Endothelial cell of umbilical vein (primary cell): ENCODE measurements around the gene ACAD10. TPM values are rescaled to one million over a fixed set of nuclear protein-coding genes. Genes with fewer than 3 reads are reported as not detected.

ENCODE experiments used
- BruUV-seq: library from RNA; stranded (reverse); fragments of 400-500 nt; replicated peaks from 2 replicates; lab custom pipeline; 2021; lab: Mats Ljungman, UMichigan
- CTCF ChIA-PET: fragments of 300-600, 350-600 bp; sonication (Branson Sonifier 250); formaldehyde crosslinking; loops from one replicate; lab custom pipeline; 2021; ENCODE audit warnings: antibody characterized with exemption, inconsistent platforms; lab: Charles Lee
- POLR2A ChIA-PET: fragments of 300-600, 350-600 bp; sonication (Branson Sonifier 250); formaldehyde crosslinking; loops from one replicate; lab custom pipeline; 2021; ENCODE audit warnings: antibody characterized with exemption, inconsistent platforms; lab: Charles Lee
- DNase-seq: peaks from one replicate; pipeline ENCODE4 v3.0.0-alpha.2; 2011; ENCODE audit warnings: low read depth, low spot score
- FAIRE-seq: peaks from 2 replicates; lab custom pipeline; 2011; peaks lifted over from hg19 to GRCh38; lab: Jason Lieb, UNC
- H2AFZ ChIP-seq: 2 replicates; pipeline ENCODE4 v1.6.0; 2012; ENCODE audit warnings: low read depth, low read length, control low read depth, inconsistent platforms
- H3K27ac ChIP-seq: 2 replicates; pipeline ENCODE4 v1.5.1; 2011; ENCODE audit warnings: low read depth, mild to moderate bottlenecking, control low read depth, low read length, moderate library complexity; ENCODE audit not compliant: insufficient read depth
- H3K27me3 ChIP-seq, 2 experiments: 2 replicates each; pipeline versions ENCODE4 v1.6.0 to v1.6.1; 2011; ENCODE audit warnings: low read length in 2 of 2, mixed read lengths in 1 of 2; ENCODE audit not compliant: control insufficient read depth in 2 of 2, insufficient read depth in 2 of 2
- H3K36me3 ChIP-seq, 2 experiments: 2 replicates in 1 of 2; 3 replicates in 1 of 2; pipeline ENCODE4 v1.5.1; 2011; ENCODE audit warnings: low read length in 2 of 2, mild to moderate bottlenecking in 1 of 2, moderate library complexity in 1 of 2; ENCODE audit not compliant: control insufficient read depth in 2 of 2, insufficient read depth in 2 of 2; ENCODE audit errors: extremely low read depth in 1 of 2
- H3K4me1 ChIP-seq: 3 replicates; pipeline ENCODE4 v1.5.1; 2011; ENCODE audit warnings: mild to moderate bottlenecking, low read length; ENCODE audit not compliant: control insufficient read depth, insufficient read depth; ENCODE audit errors: extremely low read depth
- H3K4me2 ChIP-seq: 2 replicates; pipeline ENCODE4 v1.6.1; 2011; ENCODE audit warnings: low read length, control low read depth, mixed read lengths; ENCODE audit not compliant: insufficient read depth
- H3K4me3 ChIP-seq, 3 experiments: fragments of 200-600 bp in 1 of 3; sonication (generic), shearing (Covaris generic) in 1 of 3; replicated peaks in 1 of 3; 2 replicates each; pipeline ENCODE4 v1.5.1; 2011 to 2016; ENCODE audit warnings: control low read depth in 3 of 3, low read length in 3 of 3, mild to moderate bottlenecking in 2 of 3, inconsistent platforms in 1 of 3, low read depth in 1 of 3, moderate library complexity in 1 of 3; ENCODE audit not compliant: insufficient read depth in 1 of 3
- H3K79me2 ChIP-seq: 2 replicates; pipeline ENCODE4 v1.6.0; 2012; ENCODE audit warnings: low read length, inconsistent platforms; ENCODE audit not compliant: control insufficient read depth, insufficient read depth
- H3K9ac ChIP-seq: replicated peaks from 2 replicates; pipeline ENCODE3; 2011; ENCODE audit warnings: low read length, control low read depth; ENCODE audit not compliant: insufficient read depth; ENCODE audit errors: extremely low read depth
- H3K9me1 ChIP-seq: replicated peaks from 3 replicates; pipeline ENCODE4 v1.6.0; 2011; ENCODE audit warnings: mild to moderate bottlenecking, low read length; ENCODE audit not compliant: control insufficient read depth, insufficient read depth; ENCODE audit errors: extremely low read depth
- H3K9me3 ChIP-seq: replicated peaks from 2 replicates; pipeline ENCODE4 v1.5.1; 2012; ENCODE audit warnings: low read length, inconsistent platforms; ENCODE audit not compliant: control insufficient read depth, insufficient read depth
- H4K20me1 ChIP-seq: replicated peaks from 2 replicates; pipeline ENCODE3; 2011; ENCODE audit warnings: mild to moderate bottlenecking, low read length; ENCODE audit not compliant: control insufficient read depth, insufficient read depth; ENCODE audit errors: extremely low read depth
- EZH2 ChIP-seq: IDR thresholded peaks from 2 replicates; pipeline ENCODE4 v1.6.1; 2012; ENCODE audit warnings: borderline replicate concordance, low read depth, mild to moderate bottlenecking, moderate library complexity, low read length, inconsistent platforms; ENCODE audit not compliant: severe bottlenecking
- FOS ChIP-seq: IDR thresholded peaks from 2 replicates; pipeline ENCODE4 v1.6.1; 2011; ENCODE audit warnings: mild to moderate bottlenecking, low read length, moderate library complexity, borderline replicate concordance; ENCODE audit not compliant: insufficient read depth
- GATA2 ChIP-seq: IDR thresholded peaks from 2 replicates; pipeline ENCODE4 v1.7.0; 2011; ENCODE audit warnings: low read depth, mild to moderate bottlenecking, moderate library complexity, mixed read lengths, low read length; ENCODE audit not compliant: insufficient read length, insufficient read depth
- JUN ChIP-seq: IDR thresholded peaks from 2 replicates; pipeline ENCODE4 v1.6.1; 2011; ENCODE audit warnings: borderline replicate concordance, low read depth; ENCODE audit not compliant: insufficient read length, insufficient read depth
- MAX ChIP-seq: IDR thresholded peaks from 2 replicates; pipeline ENCODE4 v1.6.1; 2011; ENCODE audit not compliant: insufficient read depth, insufficient read length
- MYC ChIP-seq: IDR thresholded peaks from one replicate; pipeline ENCODE4 v1.6.1; 2011; ENCODE audit warnings: mild to moderate bottlenecking, low read depth, low read length
- POLR2A ChIP-seq: IDR thresholded peaks from 2 replicates; pipeline ENCODE4 v1.6.1; 2012; ENCODE audit warnings: low read depth, mild to moderate bottlenecking, control low read depth, low read length
- POLR2AphosphoS5 ChIP-seq: IDR thresholded peaks from 2 replicates; pipeline ENCODE4 v1.6.1; 2012; ENCODE audit warnings: low read depth, mild to moderate bottlenecking, control low read depth, low read length, moderate library complexity; ENCODE audit not compliant: insufficient read depth
- dilution Hi-C: fragments of 300-500 bp; cut with MboI; formaldehyde crosslinking; loops from one replicate; pipeline ENCODE4 v1.15.0; 2019; ENCODE audit warnings: low sequenced_read_pairs; ENCODE audit not compliant: extremely low pct_ligation_motif_present
- intact Hi-C: fragments of 100-400 bp; cut with micrococcal nuclease; formaldehyde crosslinking; loops from one replicate; pipeline ENCODE4 v1.10.0; 2022
- polyA plus RNA-seq, 4 experiments: library from polyadenylated mRNA; depleted of rRNA in 3 of 4; stranded (reverse) in 3 of 4; unstranded in 1 of 4; fragments of >200 nt; gene quantifications; 2 replicates each; pipeline versions ENCODE4 v1.2.1 to v1.2.3, GENCODE V29; 2011 to 2012; ENCODE audit warnings: missing spikeins in 1 of 4
- total RNA-seq: library from RNA; stranded (reverse); gene quantifications from 2 replicates; pipeline ENCODE4 v1.2.3, GENCODE V29; 2021
- TF ChIP-seq, protein P1 (sequence below), 2 donors: IDR thresholded peaks; 1 replicate in 1 of 2; 2 replicates in 1 of 2; pipeline ENCODE4 v1.5.1; 2011; ENCODE audit warnings: low read length in 2 of 2, mild to moderate bottlenecking in 2 of 2, moderate library complexity in 2 of 2, control low read depth in 1 of 2, inconsistent platforms in 1 of 2, low read depth in 1 of 2; ENCODE audit not compliant: insufficient read depth in 1 of 2; ENCODE audit errors: extremely low read depth in 1 of 2

ACAD10 gene
- total and polyA plus RNA-seq, 2 donors (not counting 3 experiments of a cell fraction or from before 2014, with no cell fraction given) = 15.2 to 16.3 TPM

GRCh38 chr12:111783046-111783445 lies 97.2 kb downstream of the ACAD10 start:
- no peaks in the 10 kb centered on the region for H3K9me3 ChIP-seq
- H2AFZ ChIP-seq = no peak overlapping the region
- H3K4me1 ChIP-seq = peaks cover 10% of the 10 kb centered on the region
- ChIA-PET POLR2A (interaction anchor here (0.5 kb wide), 1 partner anchor 143 kb away, joined by 8 read pairs; no protein-coding TSS in a partner anchor), CTCF (interaction anchor here (0.5 to 1.3 kb wide), 2 partner anchors 8 to 426 kb away, joined by 3 read pairs; no protein-coding TSS in a partner anchor)
- H3K36me3 ChIP-seq = peaks cover 7 to 20% of the 10 kb centered on the region in 2 experiments
- H3K9ac ChIP-seq = no peak overlapping the region
- H3K4me2 ChIP-seq = no peak overlapping the region
- no peaks in the 10 kb centered on the region for H3K27me3 ChIP-seq
- dilution Hi-C loops (no loop called here), intact Hi-C loops (no loop called here)
- FAIRE-seq (no peak), DNase-seq (no peak)
- H3K27ac ChIP-seq = no peak overlapping the region
- H4K20me1 ChIP-seq = no peaks in the 10 kb centered on the region
- no TSS peak for BruUV-seq
- TF ChIP-seq, protein P1, sequence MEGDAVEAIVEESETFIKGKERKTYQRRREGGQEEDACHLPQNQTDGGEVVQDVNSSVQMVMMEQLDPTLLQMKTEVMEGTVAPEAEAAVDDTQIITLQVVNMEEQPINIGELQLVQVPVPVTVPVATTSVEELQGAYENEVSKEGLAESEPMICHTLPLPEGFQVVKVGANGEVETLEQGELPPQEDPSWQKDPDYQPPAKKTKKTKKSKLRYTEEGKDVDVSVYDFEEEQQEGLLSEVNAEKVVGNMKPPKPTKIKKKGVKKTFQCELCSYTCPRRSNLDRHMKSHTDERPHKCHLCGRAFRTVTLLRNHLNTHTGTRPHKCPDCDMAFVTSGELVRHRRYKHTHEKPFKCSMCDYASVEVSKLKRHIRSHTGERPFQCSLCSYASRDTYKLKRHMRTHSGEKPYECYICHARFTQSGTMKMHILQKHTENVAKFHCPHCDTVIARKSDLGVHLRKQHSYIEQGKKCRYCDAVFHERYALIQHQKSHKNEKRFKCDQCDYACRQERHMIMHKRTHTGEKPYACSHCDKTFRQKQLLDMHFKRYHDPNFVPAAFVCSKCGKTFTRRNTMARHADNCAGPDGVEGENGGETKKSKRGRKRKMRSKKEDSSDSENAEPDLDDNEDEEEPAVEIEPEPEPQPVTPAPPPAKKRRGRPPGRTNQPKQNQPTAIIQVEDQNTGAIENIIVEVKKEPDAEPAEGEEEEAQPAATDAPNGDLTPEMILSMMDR (IDR thresholded peaks at IDR 0.05; ENCODE audit: extremely low read depth in 1 of 2, insufficient read depth in 1 of 2, low read depth in 1 of 2, low read length in 2 of 2) = no peak
- no peak for TF ChIP-seq FOS
- TF ChIP-seq GATA2 = no peak
- TF ChIP-seq MAX = no peak
- TF ChIP-seq JUN = no peak
- TF ChIP-seq POLR2A = no peak
- no peak for TF ChIP-seq POLR2AphosphoS5
- TF ChIP-seq MYC = no peak
- TF ChIP-seq EZH2 = no peak
- no peak overlapping the region for H3K4me3 ChIP-seq
- H3K79me2 ChIP-seq = no peaks in the 10 kb centered on the region
- no peaks in the 10 kb centered on the region for H3K9me1 ChIP-seq
